ENCODE data around the gene EDRF1. TPM values are rescaled to one million over a fixed set of nuclear protein-coding genes. Genes with fewer than 3 reads are reported as not detected.

EDRF1 gene
- polyA plus RNA-seq, 1 donor (not counting 4 experiments of a cell fraction or from before 2014, with no cell fraction given): 20.4 TPM

DNA sequence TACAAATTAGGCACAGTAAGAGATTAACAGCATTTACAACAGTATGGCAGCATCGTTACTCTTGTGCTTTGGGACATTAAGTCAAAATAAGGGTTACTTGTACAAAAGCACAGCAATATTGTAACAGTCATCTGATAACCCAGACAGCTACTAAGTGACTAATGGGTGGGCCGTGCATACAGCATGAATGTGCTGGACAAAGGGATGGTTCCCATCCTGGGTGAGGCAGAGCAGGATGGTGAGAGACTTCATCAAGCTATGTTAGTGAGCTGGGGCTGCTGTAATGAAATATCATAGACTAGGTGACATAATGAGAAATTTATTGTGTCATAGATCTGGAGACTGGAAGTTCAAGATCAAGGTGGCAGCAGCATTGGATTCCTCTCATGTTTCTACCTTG, 25.4 kb downstream of the EDRF1 start:
- no peak overlapping the region for H3K9ac ChIP-seq (ENCODE audit: control insufficient read depth, extremely low read depth, insufficient read depth, low read length)
- H3K9me1 ChIP-seq (ENCODE audit: control insufficient read depth, extremely low read depth, insufficient read depth, low read length): no peaks in the 10 kb centered on the region
- no peaks in the 10 kb centered on the region for H3K4me1 ChIP-seq (ENCODE audit: control insufficient read depth, extremely low read depth, insufficient read depth, low read length)
- no peak overlapping the region for H2AFZ ChIP-seq (ENCODE audit: control insufficient read depth, low read length)
- no peak overlapping the region for H3K4me3 ChIP-seq (ENCODE audit: control insufficient read depth in 2 of 3, extremely low read depth in 1 of 3, insufficient read depth in 2 of 3, low read depth in 1 of 3, low read length in 3 of 3)
- peaks cover 14 to 18% of the 10 kb centered on the region in 2 experiments for H3K36me3 ChIP-seq (ENCODE audit: control insufficient read depth in 2 of 2, extremely low read depth in 1 of 2, insufficient read depth in 2 of 2, low read length in 2 of 2)
- FAIRE-seq (no peak), DNase-seq (ENCODE audit: low read depth, low spot score) (no peak)
- TF ChIP-seq CTCF (optimal IDR thresholded peaks at IDR 0.05 in 1 of 3, IDR thresholded peaks at IDR 0.05 in 1 of 3, conservative IDR thresholded peaks at IDR 0.05 in 1 of 3; ENCODE audit: extremely low read depth in 1 of 3, insufficient read depth in 2 of 3, low read length in 3 of 3) (no peak), EZH2 (IDR thresholded peaks at IDR 0.05; ENCODE audit: low read length) (no peak)
- H4K20me1 ChIP-seq (ENCODE audit: control insufficient read depth, extremely low read depth, insufficient read depth, low read length): no peaks in the 10 kb centered on the region
- no peaks in the 10 kb centered on the region for H3K9me3 ChIP-seq (ENCODE audit: control insufficient read depth, low read depth, low read length)
- no peaks in the 10 kb centered on the region for H3K27me3 ChIP-seq (ENCODE audit: control insufficient read depth, extremely low read depth, insufficient read depth, low read length)
- no peak overlapping the region for H3K27ac ChIP-seq (ENCODE audit: control insufficient read depth, insufficient read depth, low read length)
- dilution Hi-C loops (cut with MboI; ENCODE audit: extremely low pct_ligation_motif_present, low sequenced_read_pairs): no loop called here
- no peak overlapping the region for H3K4me2 ChIP-seq (ENCODE audit: control insufficient read depth, extremely low read depth, insufficient read depth, low read depth, low read length)
- H3K79me2 ChIP-seq (ENCODE audit: control insufficient read depth, insufficient read depth, low read length): no peaks in the 10 kb centered on the region

DNA sequence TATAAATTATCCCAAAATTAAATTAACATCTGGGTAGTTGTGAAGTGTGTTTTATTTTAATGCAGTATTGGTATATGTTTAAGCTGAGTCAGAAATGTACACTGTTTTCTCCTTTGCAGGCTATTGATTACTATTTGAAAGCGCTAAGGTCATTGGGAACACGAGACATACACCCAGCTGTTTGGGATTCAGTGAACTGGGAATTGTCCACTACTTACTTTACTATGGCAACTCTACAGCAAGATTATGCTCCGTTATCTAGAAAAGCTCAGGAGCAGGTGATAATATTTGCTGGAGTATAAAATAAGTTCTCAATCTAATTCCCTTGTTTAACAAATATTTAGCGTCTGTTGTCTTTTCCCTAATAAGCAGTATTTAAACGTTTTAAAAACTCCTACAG, 27.9 kb downstream of the EDRF1 start:
- no peak overlapping the region for H3K27ac ChIP-seq (ENCODE audit: control insufficient read depth, insufficient read depth, low read length)
- no peaks in the 10 kb centered on the region for H3K79me2 ChIP-seq (ENCODE audit: control insufficient read depth, insufficient read depth, low read length)
- H3K4me1 ChIP-seq (ENCODE audit: control insufficient read depth, extremely low read depth, insufficient read depth, low read length): no peaks in the 10 kb centered on the region
- H3K4me2 ChIP-seq (ENCODE audit: control insufficient read depth, extremely low read depth, insufficient read depth, low read depth, low read length): no peak overlapping the region
- FAIRE-seq (no peak), DNase-seq (ENCODE audit: low read depth, low spot score) (no peak)
- TF ChIP-seq CTCF (optimal IDR thresholded peaks at IDR 0.05 in 1 of 3, IDR thresholded peaks at IDR 0.05 in 1 of 3, conservative IDR thresholded peaks at IDR 0.05 in 1 of 3; ENCODE audit: extremely low read depth in 1 of 3, insufficient read depth in 2 of 3, low read length in 3 of 3): no peak
- no peak for TF ChIP-seq EZH2 (IDR thresholded peaks at IDR 0.05; ENCODE audit: low read length)
- H3K9me3 ChIP-seq (ENCODE audit: control insufficient read depth, low read depth, low read length): no peaks in the 10 kb centered on the region
- dilution Hi-C loops (cut with MboI; ENCODE audit: extremely low pct_ligation_motif_present, low sequenced_read_pairs): no loop called here
- peaks cover 11 to 22% of the 10 kb centered on the region in 2 experiments for H3K36me3 ChIP-seq (ENCODE audit: control insufficient read depth in 2 of 2, extremely low read depth in 1 of 2, insufficient read depth in 2 of 2, low read length in 2 of 2)
- H3K27me3 ChIP-seq (ENCODE audit: control insufficient read depth, extremely low read depth, insufficient read depth, low read length): no peaks in the 10 kb centered on the region
- no peak overlapping the region for H3K9ac ChIP-seq (ENCODE audit: control insufficient read depth, extremely low read depth, insufficient read depth, low read length)
- H4K20me1 ChIP-seq (ENCODE audit: control insufficient read depth, extremely low read depth, insufficient read depth, low read length): no peaks in the 10 kb centered on the region
- H3K4me3 ChIP-seq (ENCODE audit: control insufficient read depth in 2 of 3, extremely low read depth in 1 of 3, insufficient read depth in 2 of 3, low read depth in 1 of 3, low read length in 3 of 3): no peak overlapping the region
- no peak overlapping the region for H2AFZ ChIP-seq (ENCODE audit: control insufficient read depth, low read length)
- no peaks in the 10 kb centered on the region for H3K9me1 ChIP-seq (ENCODE audit: control insufficient read depth, extremely low read depth, insufficient read depth, low read length)

All from keratinocyte (primary cell).